GM12878 (cell line): ENCODE results near the gene MAP3K10. TPM values are rescaled to one million over a fixed set of nuclear protein-coding genes. Genes with fewer than 3 reads are reported as not detected.

Experiments
- ATAC-seq: fragments of 200-7000 bp; cut with Tn5 transposase; 3 replicates; pipeline ENCODE4 v1.9.1; 2020; ENCODE audit warnings: mild to moderate bottlenecking, moderate library complexity
- BruUV-seq: library from RNA; stranded (reverse); fragments of 400-500 nt; replicated peaks from 2 replicates; lab custom pipeline; 2021; lab: Mats Ljungman, UMichigan
- CTCF ChIA-PET: fragments of 300-600 bp; sonication (Branson Sonifier 250); formaldehyde crosslinking; extraction: SDS; loops from one replicate; lab custom pipeline; 2021; ENCODE audit warnings: inconsistent platforms; lab: Yijun Ruan, JAX
- POLR2A ChIA-PET: fragments of 350-600 bp; formaldehyde crosslinking; extraction: SDS; loops from one replicate; lab custom pipeline; 2021; ENCODE audit warnings: inconsistent platforms; lab: Charles Lee
- RAD21 ChIA-PET: fragments of 300-600 bp; sonication (Branson Sonifier 250); formaldehyde crosslinking; loops from one replicate; lab custom pipeline; 2023; ENCODE audit warnings: antibody characterized with exemption; ENCODE audit not compliant: unreplicated experiment; lab: Charles Lee
- SMC1A ChIA-PET: fragments of 300-600 bp; sonication (Branson Sonifier 250); formaldehyde crosslinking; loops from one replicate; lab custom pipeline; 2023; ENCODE audit not compliant: unreplicated experiment, uncharacterized antibody; lab: Charles Lee
- DNase-seq: peaks from one replicate; pipeline ENCODE4 v3.0.0-alpha.2; 2011; ENCODE audit warnings: low read depth, low spot score
- FAIRE-seq: peaks from 3 replicates; lab custom pipeline; 2011; peaks lifted over from hg19 to GRCh38; lab: Jason Lieb, UNC
- H2AFZ ChIP-seq: 2 replicates; pipeline ENCODE4 v1.6.0; 2011; ENCODE audit warnings: low read depth, low read length, control low read depth; ENCODE audit not compliant: control insufficient read depth
- H3K27ac ChIP-seq: 2 replicates; pipeline ENCODE4 v1.5.1; 2011; ENCODE audit warnings: control low read depth; ENCODE audit not compliant: control insufficient read depth, insufficient read depth
- H3K27me3 ChIP-seq, 2 experiments: replicated peaks in 1 of 2; 2 replicates each; pipeline versions ENCODE4 v1.6.0 to v1.6.1; 2011; ENCODE audit warnings: low read length in 1 of 2; ENCODE audit not compliant: control insufficient read depth in 2 of 2, insufficient read depth in 2 of 2
- H3K36me3 ChIP-seq, 2 experiments: 2 replicates each; pipeline ENCODE4 v1.5.1; 2011; ENCODE audit warnings: low read length in 1 of 2; ENCODE audit not compliant: control insufficient read depth in 2 of 2, insufficient read depth in 2 of 2
- H3K4me1 ChIP-seq: 2 replicates; pipeline ENCODE4 v1.6.1; 2011; ENCODE audit warnings: mild to moderate bottlenecking, low read length, moderate library complexity, mixed read lengths; ENCODE audit not compliant: control insufficient read depth, insufficient read depth
- H3K4me2 ChIP-seq: 2 replicates; pipeline ENCODE4 v1.6.0; 2011; ENCODE audit warnings: control low read depth; ENCODE audit not compliant: control insufficient read depth, insufficient read depth
- H3K4me3 ChIP-seq: fragments of 200-600 bp; sonication (generic); 2 replicates; pipeline ENCODE4 v1.5.1; 2016
- H3K79me2 ChIP-seq: 2 replicates; pipeline ENCODE4 v1.6.0; 2011; ENCODE audit warnings: low read length; ENCODE audit not compliant: control insufficient read depth, insufficient read depth
- H3K9ac ChIP-seq: 2 replicates; pipeline ENCODE4 v1.8.0; 2011; ENCODE audit warnings: low read length, control low read depth, mixed read lengths; ENCODE audit not compliant: control insufficient read depth, insufficient read depth
- H3K9me3 ChIP-seq: replicated peaks from 3 replicates; pipeline ENCODE4 v1.5.1; 2011; ENCODE audit warnings: mild to moderate bottlenecking, low read length; ENCODE audit not compliant: control insufficient read depth, insufficient read depth
- H4K20me1 ChIP-seq: 2 replicates; pipeline ENCODE4 v1.6.0; 2011; ENCODE audit not compliant: control insufficient read depth, insufficient read depth
- CEBPZ ChIP-seq: fragments of 150-350 bp; IDR thresholded peaks from 2 replicates; pipeline ENCODE4 v1.6.1; 2016; ENCODE audit warnings: low read depth, low read length
- CREB1 ChIP-seq: IDR thresholded peaks from 2 replicates; pipeline ENCODE4 v1.6.1; 2012; ENCODE audit warnings: low read depth, mild to moderate bottlenecking, inconsistent platforms
- E2F4 ChIP-seq: IDR thresholded peaks from 2 replicates; pipeline ENCODE4 v1.6.1; 2012; ENCODE audit warnings: low read depth, low read length, improper control_type of control experiment
- EED ChIP-seq: sonication (generic); IDR thresholded peaks from 2 replicates; pipeline ENCODE4 v1.6.1; 2016; ENCODE audit warnings: antibody characterized with exemption, low read depth
- FOXK2 ChIP-seq: fragments of 450-650 bp; IDR thresholded peaks from 2 replicates; pipeline ENCODE4 v1.6.1; 2017; ENCODE audit warnings: mild to moderate bottlenecking, moderate library complexity
- IRF5 ChIP-seq: fragments of 450-650 bp; IDR thresholded peaks from 2 replicates; pipeline ENCODE4 v1.6.1; 2017; ENCODE audit warnings: borderline replicate concordance
- KLF5 ChIP-seq: fragments of 450-650 bp; IDR thresholded peaks from 2 replicates; pipeline ENCODE4 v1.6.1; 2014; ENCODE audit warnings: mild to moderate bottlenecking; ENCODE audit not compliant: partially characterized antibody
- MYC ChIP-seq: IDR thresholded peaks from 2 replicates; pipeline ENCODE4 v1.6.1; 2011; ENCODE audit warnings: mild to moderate bottlenecking, low read length, moderate library complexity, inconsistent platforms; ENCODE audit not compliant: insufficient read depth, insufficient replicate concordance, insufficient read length, severe bottlenecking
- SIN3A ChIP-seq: IDR thresholded peaks from 2 replicates; pipeline ENCODE4 v1.6.1; 2012; ENCODE audit warnings: low read depth, low read length, improper control_type of control experiment
- SIX5 ChIP-seq: IDR thresholded peaks from 2 replicates; pipeline ENCODE4 v1.6.1; 2011; ENCODE audit warnings: mild to moderate bottlenecking, low read depth, low read length, moderate library complexity; ENCODE audit not compliant: severe bottlenecking
- SKIL ChIP-seq: fragments of 450-650 bp; IDR thresholded peaks from 2 replicates; pipeline ENCODE4 v1.6.1; 2017; ENCODE audit warnings: mild to moderate bottlenecking, low read depth, inconsistent platforms; ENCODE audit not compliant: poor library complexity, severe bottlenecking
- SREBF1 ChIP-seq: IDR thresholded peaks from 2 replicates; pipeline ENCODE4 v1.6.1; 2012; ENCODE audit warnings: mild to moderate bottlenecking, low read length
- ZBED1 ChIP-seq: IDR thresholded peaks from 2 replicates; pipeline ENCODE4 v1.6.1; 2016; ENCODE audit warnings: borderline replicate concordance
- ZNF274 ChIP-seq: IDR thresholded peaks from one replicate; pipeline ENCODE4 v1.8.0; 2011; ENCODE audit not compliant: insufficient read length, insufficient read depth
- ZNF622 ChIP-seq: fragments of 450-650 bp; IDR thresholded peaks from 2 replicates; pipeline ENCODE4 v1.6.1; 2017; ENCODE audit warnings: mild to moderate bottlenecking, inconsistent platforms
- WGBS: methylation state at CpG from one replicate; pipeline ENCODE4 v1.1.6; 2016; ENCODE audit warnings: low lambda C conversion rate; ENCODE audit not compliant: insufficient replicate concordance, insufficient coverage; ENCODE audit errors: missing lambda C conversion rate; 5-methylcytosine and 5-hydroxymethylcytosine counted together
- in situ Hi-C: fragments of 300-500 bp; cut with MboI; formaldehyde crosslinking; loops from 9 replicates; pipeline ENCODE4 v1.14.3; 2018; ENCODE audit warnings: mixed read lengths
- intact Hi-C: fragments of 100-400 bp; cut with micrococcal nuclease; formaldehyde crosslinking; loops from one replicate; pipeline ENCODE4 v1.14.2; 2022; ENCODE audit not compliant: unreplicated experiment
- polyA plus RNA-seq, 11 experiments: library from polyadenylated mRNA; depleted of rRNA in 4 of 11; unstranded in 6 of 11; stranded (reverse) in 5 of 11; fragments of >200 nt; fragmentation: Nextera tagmentation in 4 of 11; fragmentation: Illumina TruSeq in 1 of 11; extraction: Ambion mirVana in 4 of 11; extraction: Trizol in 1 of 11; gene quantifications; 1 replicate in 1 of 11; 2 replicates in 10 of 11; pipeline versions ENCODE4 v1.2.1 to v1.2.3, GENCODE V29; 2011 to 2016; ENCODE audit warnings: inconsistent platforms in 2 of 11, missing spikeins in 2 of 11, low read depth in 1 of 11
- total RNA-seq, 4 experiments: library from RNA; depleted of rRNA in 3 of 4; stranded (reverse); fragments of >200 nt in 3 of 4; fragmentation: Illumina TruSeq in 1 of 4; extraction: Trizol in 1 of 4; gene quantifications; 2 replicates each; pipeline versions ENCODE4 v1.2.1 to v1.2.3, GENCODE V29; 2013 to 2021

Gene MAP3K10
- total and polyA plus RNA-seq, 10 of the 15 experiments (the other 5 are each of a cell fraction or from before 2014, with no cell fraction given): 0.11 to 16.6 (median 2.6) TPM

- WGBS: 91% methylated on average over 16 of the region's 16 CpGs
- POLR2A ChIA-PET: interaction anchor here (0.9 kb wide), 1 partner anchor 24 kb away, joined by 4 read pairs; no protein-coding TSS in a partner anchor
- intact Hi-C loops: no loop called here
- Histone ChIP-seq H3K79me2 (peaks cover 2% of the 10 kb centered on the region; the same call in 1 of the 2 replicates), H3K9me3 (no peaks in the 10 kb centered on the region), H3K9ac (no peak overlapping the region), H3K4me2 (no peak overlapping the region), H2AFZ (no peak overlapping the region), H3K27ac (no peak overlapping the region), H3K4me1 (no peaks in the 10 kb centered on the region), H3K27me3 (no peaks in the 10 kb centered on the region), H4K20me1 (no peaks in the 10 kb centered on the region), H3K4me3 (no peak overlapping the region), H3K36me3 (peaks cover 11 to 16% of the 10 kb centered on the region in 2 experiments; a peak in 3 of 4 replicates)
- DNase-seq: no peak
- CTCF ChIA-PET: interaction anchor here (0.8 kb wide), 1 partner anchor 141 kb away, joined by 3 read pairs; no protein-coding TSS in a partner anchor
- no TSS peak for BruUV-seq
- FAIRE-seq: no peak
- RAD21 ChIA-PET: no interaction called here
- in situ Hi-C loops: no loop called here
- SMC1A ChIA-PET: interaction anchor here (0.8 kb wide), 1 partner anchor 13 kb away, joined by 3 read pairs; no protein-coding TSS in a partner anchor
- ATAC-seq: no peak
- TF ChIP-seq KLF5 (no peak), ZNF274 (no peak), SKIL (no peak), EED (no peak), SIX5 (no peak), ZBED1 (no peak), ZNF622 (no peak), CREB1 (no peak), SIN3A (no peak), FOXK2 (no peak), SREBF1 (no peak), CEBPZ (no peak), E2F4 (no peak), IRF5 (no peak), MYC (no peak)
Measured at GRCh38 chr19:40246292-40247073, 55.3 kb downstream of the MAP3K10 start.
